Thyroid gland (tissue), 4 donors: ENCODE data around the gene NBEAL2.

Source experiments
- POLR2A ChIP-seq, 2 donors: fragments of 450-650 bp; IDR thresholded peaks; one replicate each; pipeline ENCODE4 v1.6.1; 2017; ENCODE audit warnings: antibody characterized with exemption in 2 of 2, mild to moderate bottlenecking in 2 of 2, moderate library complexity in 1 of 2
- TF ChIP-seq, protein P1 (sequence below), 6 experiments: fragments of 200-600 bp in 3 of 6; fragments of 450-650 bp in 3 of 6; sonication (generic) in 3 of 6; IDR thresholded peaks; one replicate each; pipeline ENCODE4 v1.5.1; 2016 to 2019; ENCODE audit warnings: antibody characterized with exemption in 6 of 6, mild to moderate bottlenecking in 2 of 6, inconsistent platforms in 1 of 6, moderate library complexity in 1 of 6

DNA sequence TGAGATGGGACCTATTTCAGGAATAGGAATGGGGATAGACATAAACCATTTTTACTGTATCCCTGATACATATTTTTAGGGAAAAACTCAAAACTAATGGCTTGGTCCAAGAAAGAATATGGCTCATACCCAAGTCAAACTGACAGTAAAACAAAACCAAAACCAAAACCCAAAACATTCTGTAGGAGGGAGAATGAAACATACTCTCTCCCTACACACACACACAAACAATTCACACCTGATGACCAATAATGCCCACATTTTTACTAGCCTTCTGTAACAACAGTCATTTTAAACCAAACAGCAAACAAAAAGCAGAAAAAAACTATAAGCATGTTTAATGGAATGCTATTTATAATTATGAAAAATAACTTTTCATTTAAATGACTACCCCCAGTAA is 74.9 kb downstream of the NBEAL2 start:
- TF ChIP-seq, protein P1, sequence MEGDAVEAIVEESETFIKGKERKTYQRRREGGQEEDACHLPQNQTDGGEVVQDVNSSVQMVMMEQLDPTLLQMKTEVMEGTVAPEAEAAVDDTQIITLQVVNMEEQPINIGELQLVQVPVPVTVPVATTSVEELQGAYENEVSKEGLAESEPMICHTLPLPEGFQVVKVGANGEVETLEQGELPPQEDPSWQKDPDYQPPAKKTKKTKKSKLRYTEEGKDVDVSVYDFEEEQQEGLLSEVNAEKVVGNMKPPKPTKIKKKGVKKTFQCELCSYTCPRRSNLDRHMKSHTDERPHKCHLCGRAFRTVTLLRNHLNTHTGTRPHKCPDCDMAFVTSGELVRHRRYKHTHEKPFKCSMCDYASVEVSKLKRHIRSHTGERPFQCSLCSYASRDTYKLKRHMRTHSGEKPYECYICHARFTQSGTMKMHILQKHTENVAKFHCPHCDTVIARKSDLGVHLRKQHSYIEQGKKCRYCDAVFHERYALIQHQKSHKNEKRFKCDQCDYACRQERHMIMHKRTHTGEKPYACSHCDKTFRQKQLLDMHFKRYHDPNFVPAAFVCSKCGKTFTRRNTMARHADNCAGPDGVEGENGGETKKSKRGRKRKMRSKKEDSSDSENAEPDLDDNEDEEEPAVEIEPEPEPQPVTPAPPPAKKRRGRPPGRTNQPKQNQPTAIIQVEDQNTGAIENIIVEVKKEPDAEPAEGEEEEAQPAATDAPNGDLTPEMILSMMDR (IDR thresholded peaks at IDR 0.05), result no peak
- TF ChIP-seq POLR2A (IDR thresholded peaks at IDR 0.05), result no peak
